HG03097 (cell line): ENCODE measurements around the gene VTI1B.

Experiments
- ATAC-seq: cut with Tn5 transposase; IDR thresholded peaks from one replicate; pipeline ENCODE4 v1.9.1; 2021; ENCODE audit not compliant: unreplicated experiment, low FRiP score

The VTI1B gene

GRCh38 chr14:67680121-67680602 lies 5.7 kb upstream of the VTI1B start:
- peak; percentile 65 for ATAC-seq

GRCh38 chr14:67679006-67679405 lies 4.6 kb upstream of the VTI1B start:
- ATAC-seq = no peak

GRCh38 chr14:67675219-67675582 lies 769 bp upstream of the VTI1B start:
- no peak for ATAC-seq

- peak; percentile 43 for ATAC-seq
Measured at GRCh38 chr14:67674139-67674479, 323 bp downstream of the VTI1B start.

GRCh38 chr14:67673451-67673850 lies 981 bp downstream of the VTI1B start:
- no peak for ATAC-seq

GRCh38 chr14:67668559-67668958 lies 5.9 kb downstream of the VTI1B start:
- ATAC-seq = no peak

- no peak for ATAC-seq
Measured at GRCh38 chr14:67666750-67667449, 7.5 kb downstream of the VTI1B start.

GRCh38 chr14:67665868-67666267 lies 8.6 kb downstream of the VTI1B start:
- no peak for ATAC-seq

- no peak for ATAC-seq
Measured at GRCh38 chr14:67663633-67664032, 10.8 kb downstream of the VTI1B start.

- no peak for ATAC-seq
Measured at GRCh38 chr14:67653651-67654280, 20.7 kb downstream of the VTI1B start.

- no peak for ATAC-seq
Measured at GRCh38 chr14:67652189-67652588, 22.2 kb downstream of the VTI1B start.

GRCh38 chr14:67650694-67651093 lies 23.7 kb downstream of the VTI1B start:
- ATAC-seq = no peak

GRCh38 chr14:67650151-67650550 lies 24.3 kb downstream of the VTI1B start:
- ATAC-seq = no peak

GRCh38 chr14:67646131-67646530 lies 28.3 kb downstream of the VTI1B start:
- no peak for ATAC-seq

GRCh38 chr14:67645414-67645813 lies 29.0 kb downstream of the VTI1B start:
- no peak for ATAC-seq

- ATAC-seq = no peak
Measured at GRCh38 chr14:67644428-67644827, 30.0 kb downstream of the VTI1B start.

GRCh38 chr14:67643713-67644112 lies 30.7 kb downstream of the VTI1B start:
- no peak for ATAC-seq

- ATAC-seq = no peak
Measured at GRCh38 chr14:67641902-67642749, 32.3 kb downstream of the VTI1B start.

GRCh38 chr14:67641480-67641879 lies 33.0 kb downstream of the VTI1B start:
- ATAC-seq = no peak

GRCh38 chr14:67638642-67639041 lies 35.8 kb downstream of the VTI1B start:
- no peak for ATAC-seq

- ATAC-seq = no peak
Measured at GRCh38 chr14:67636361-67636919, 38.0 kb downstream of the VTI1B start.
